HG03103 (cell line): Measurements from ENCODE around the gene DIABLO.
"Not testable (repeated sequence)": the region's sequence is repeated elsewhere in the genome, so short reads cannot be mapped to it uniquely, and the experiment has no call there.

Source experiments
- ATAC-seq: cut with Tn5 transposase; IDR thresholded peaks from one replicate; pipeline ENCODE4 v1.9.1; 2021; ENCODE audit warnings: low read depth; ENCODE audit not compliant: unreplicated experiment

Gene DIABLO

DNA sequence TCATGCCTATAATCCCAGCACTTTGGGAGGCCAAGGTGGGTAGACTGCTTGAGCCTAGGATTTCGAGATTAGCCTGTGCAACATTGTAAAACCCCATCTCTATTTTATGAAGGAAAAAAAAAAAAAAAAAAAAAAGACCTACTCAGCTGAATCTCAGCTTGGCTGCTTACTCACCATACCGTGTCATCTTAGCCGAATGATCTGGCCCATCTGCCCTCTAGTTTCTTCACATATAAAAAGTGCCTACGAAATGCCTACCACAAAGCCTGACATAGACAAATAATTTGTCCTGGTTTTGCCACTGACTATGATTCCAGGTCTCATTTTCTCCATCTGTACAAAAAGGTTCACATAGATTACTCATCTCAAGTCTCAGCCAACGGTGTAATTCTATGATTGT, 10.1 kb downstream of the DIABLO start:
- no peak for ATAC-seq

DNA sequence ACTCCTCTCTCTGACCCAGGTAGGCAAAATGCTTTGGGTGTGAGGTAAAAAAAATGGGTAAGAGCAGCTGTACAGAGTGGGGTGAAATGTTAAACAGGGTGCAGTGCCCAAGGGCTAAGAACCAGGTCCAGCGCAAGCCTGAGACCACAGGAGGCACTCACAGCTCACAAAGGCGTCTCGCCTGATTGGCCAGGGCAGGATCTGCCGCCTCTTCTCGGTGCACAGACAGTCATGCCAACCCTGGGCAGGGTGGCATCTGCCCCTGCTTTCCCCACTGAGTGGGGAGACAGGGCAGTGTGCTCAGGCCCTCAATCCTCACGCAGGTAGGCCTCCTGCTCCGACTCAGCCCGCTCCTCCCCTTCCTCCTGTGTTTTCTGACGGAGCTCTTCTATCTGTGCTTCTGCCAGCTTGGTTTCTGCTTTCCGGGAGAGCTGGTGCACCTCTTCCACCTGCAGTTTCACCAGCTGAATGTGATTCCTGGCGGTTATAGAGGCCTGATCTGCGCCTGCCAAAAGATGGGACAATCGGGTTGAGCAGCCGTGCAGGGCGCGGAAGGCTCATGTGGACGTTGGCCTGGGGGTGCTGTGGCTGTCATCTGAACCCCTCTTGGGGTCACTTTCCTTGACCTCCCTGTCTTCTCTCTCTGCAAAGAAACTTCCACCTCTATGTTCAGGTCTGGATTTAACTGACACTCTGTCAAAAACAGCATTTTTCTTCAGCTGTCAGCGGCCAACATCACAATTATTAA, 17.6 kb downstream of the DIABLO start:
- ATAC-seq: no peak

DNA sequence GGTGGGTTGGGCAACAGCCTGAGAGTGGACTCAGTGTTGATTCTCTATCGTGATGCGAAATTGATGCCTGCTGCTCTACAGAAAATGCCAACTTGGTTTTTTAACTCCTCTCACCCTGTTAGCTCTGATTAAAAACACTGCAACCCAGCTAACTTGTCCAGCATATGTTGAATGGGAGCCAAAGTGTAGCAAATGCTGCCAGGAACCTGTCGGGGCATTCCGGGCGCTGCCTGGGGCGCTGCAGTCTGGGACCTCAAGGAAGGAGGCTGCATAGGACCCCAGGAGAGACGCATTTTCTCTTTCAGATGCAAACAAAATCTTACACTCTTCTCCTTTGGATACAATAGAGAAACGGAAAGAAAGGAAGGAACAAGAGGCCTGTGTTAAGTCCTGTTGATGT, 18.5 kb downstream of the DIABLO start:
- no peak for ATAC-seq

DNA sequence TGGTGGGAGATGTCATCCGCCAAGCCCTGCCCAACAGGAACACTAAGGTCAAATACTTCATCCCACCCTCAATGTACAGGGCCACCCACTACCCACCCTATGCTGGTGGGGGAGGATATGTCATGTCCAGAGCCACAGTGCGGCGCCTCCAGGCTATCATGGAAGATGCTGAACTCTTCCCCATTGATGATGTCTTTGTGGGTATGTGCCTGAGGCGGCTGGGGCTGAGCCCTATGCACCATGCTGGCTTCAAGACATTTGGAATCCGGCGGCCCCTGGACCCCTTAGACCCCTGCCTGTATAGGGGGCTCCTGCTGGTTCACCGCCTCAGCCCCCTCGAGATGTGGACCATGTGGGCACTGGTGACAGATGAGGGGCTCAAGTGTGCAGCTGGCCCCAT, 18.9 kb downstream of the DIABLO start:
- no peak for ATAC-seq

DNA sequence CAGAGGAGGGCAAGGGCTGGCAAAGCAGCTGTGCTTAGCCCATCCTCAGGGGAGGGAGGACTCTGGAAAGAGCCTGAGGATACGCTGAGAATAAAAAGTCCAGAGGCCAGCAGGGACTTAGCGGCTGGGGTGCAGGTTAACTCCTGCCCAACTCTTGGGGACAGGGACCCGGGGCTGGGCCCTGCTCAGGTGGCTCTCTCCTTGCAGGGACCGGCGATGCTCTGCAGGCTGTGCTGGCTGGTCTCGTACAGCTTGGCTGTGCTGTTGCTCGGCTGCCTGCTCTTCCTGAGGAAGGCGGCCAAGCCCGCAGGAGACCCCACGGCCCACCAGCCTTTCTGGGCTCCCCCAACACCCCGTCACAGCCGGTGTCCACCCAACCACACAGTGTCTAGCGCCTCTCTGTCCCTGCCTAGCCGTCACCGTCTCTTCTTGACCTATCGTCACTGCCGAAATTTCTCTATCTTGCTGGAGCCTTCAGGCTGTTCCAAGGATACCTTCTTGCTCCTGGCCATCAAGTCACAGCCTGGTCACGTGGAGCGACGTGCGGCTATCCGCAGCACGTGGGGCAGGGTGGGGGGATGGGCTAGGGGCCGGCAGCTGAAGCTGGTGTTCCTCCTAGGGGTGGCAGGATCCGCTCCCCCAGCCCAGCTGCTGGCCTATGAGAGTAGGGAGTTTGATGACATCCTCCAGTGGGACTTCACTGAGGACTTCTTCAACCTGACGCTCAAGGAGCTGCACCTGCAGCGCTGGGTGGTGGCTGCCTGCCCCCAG, 19.6 kb downstream of the DIABLO start:
- ATAC-seq: no peak

DNA sequence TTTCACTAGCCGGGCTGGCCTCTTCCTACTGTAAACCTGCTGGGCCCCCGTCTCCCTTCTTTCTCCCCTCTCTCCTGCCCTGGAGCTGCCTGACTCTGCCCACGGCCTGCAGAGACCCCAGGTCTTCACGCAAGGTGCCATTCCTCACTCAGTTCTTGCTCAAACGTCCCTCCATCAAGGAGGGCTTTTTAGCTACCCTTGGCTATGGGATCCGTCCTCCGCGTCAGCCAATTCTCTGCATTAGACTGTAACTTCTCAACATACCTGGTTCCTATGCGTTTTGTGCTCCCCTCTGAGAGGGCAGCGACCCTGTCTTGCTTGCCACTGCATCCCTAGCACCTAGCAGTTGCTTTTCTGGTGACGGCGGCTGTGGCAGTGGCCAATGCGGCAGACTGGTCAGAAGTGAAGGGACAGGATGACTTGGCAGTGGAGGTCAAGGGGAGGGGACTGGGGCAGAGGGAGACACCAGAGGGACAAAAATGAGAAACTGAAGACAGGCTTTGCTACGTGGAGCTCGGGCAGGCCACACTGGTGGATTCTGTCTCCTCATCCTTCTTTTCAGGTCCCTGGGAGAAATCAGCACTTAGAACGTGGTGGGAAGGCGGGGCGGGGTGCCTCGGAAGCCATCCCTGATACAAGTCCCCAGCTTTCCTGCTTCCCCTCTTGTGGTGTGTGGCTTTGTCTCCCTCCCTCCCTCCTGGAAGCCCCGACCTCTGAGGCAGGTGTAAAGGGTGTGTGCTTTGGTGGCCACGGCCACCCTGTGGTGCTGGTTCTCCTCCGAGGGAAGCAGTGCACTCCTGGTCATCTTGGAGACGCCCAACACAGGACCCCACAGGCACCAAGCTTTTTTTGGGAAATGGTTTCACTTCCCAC, 20.6 kb downstream of the DIABLO start:
- ATAC-seq: no peak

DNA sequence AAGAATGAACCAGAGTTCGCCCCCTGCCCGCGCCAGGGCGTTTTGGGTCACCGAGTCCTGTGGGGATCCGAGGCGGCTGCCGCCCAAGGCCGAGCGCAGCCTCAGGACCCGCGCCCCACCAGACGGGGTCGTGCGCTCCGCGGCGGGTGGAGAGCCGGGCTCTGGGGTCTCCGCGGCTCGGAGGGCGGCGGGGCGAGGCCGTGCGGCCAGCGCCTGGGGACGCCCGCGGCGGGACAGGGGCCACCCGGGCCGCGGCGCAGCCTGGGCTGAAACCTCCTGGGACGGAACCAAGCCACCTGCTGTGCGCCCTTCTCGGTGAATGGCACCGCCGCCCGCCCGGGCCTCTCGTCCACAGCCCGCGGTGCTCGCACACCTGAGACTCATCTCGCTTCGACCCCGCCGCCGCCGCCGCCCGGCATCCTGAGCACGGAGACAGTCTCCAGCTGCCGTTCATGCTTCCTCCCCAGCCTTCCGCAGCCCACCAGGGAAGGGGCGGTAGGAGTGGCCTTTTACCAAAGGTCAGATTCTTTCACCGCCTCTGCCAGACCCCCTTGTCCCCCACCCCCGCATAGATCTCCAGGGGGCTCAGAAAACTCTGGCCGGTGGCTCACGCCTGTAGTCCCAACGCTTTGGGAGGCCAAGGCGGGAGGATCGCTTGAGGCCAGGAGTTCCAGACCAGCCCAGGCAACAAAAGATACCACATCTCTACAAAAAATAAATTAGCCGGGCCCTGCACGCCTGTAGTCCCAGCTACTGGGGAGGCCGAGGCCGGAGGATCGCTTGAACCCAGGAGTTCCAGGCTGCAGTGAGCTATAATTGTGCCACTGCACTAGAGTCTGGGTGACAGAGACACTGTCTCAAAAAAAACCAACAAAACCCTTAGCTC, 21.4 kb downstream of the DIABLO start:
- no peak for ATAC-seq

DNA sequence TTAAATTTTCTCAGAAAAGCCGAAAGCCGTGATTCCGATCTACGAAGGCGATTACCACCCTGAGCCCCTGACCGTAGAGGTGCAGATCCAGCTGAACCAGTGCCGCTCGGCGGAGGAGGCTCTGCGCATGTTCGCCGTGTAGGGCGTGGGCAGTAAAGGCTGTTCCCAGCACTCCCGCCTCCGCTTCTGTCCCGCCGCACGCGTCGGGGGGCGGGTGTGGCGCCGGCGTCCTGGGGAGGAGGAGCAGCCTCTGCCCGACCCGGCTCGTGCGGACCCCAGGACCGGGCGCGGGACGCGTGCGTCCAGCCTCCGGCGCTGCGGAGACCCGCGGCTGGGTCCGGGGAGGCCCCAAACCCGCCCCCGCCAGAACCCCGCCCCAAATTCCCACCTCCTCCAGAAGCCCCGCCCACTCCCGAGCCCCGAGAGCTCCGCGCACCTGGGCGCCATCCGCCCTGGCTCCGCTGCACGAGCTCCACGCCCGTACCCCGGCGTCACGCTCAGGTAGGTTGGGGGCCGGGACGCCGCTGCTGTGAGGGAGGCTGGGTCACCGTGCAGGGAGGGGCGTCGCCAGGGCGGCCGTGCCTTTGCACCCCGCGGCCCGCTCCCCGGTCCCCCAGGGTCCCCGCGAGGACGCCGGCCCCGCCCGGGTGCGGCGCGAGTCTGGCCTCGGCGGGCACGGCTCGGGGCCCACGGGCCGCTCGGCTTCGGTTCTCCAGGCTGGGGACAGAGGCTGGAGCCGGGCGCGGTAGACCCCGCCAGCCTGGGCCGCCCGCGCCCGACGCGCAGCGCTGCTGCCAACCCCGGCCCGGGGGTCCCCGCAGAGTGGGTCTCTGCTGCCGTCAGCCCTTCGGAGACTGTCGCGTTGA, 22.3 kb downstream of the DIABLO start, which contains the start of gene B3GNT4:
TSS of gene B3GNT4 (plus strand) at position 409 of the 866 bp plus-strand sequence. CDS start 910 bp downstream, outside the sequence.
- no peak for ATAC-seq

DNA sequence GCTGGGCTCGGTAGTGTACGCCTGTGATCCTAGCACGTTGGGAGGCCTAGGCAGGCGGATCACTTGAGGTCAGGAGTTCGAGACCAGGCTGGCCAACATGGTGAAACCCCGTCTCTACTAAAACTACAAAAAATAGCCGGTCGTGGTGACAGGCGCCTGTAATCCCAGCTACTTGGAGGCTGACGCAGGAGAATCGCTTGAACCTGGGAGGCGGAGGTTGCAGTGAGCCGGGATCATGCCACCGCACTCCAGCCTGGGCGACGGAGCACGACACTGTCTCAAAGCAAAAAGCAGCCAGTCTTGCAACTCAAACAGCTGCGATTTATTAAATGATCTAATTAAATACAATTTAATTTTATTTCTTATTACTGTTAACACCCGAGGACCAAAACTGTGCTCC, 23.0 kb downstream of the DIABLO start:
- ATAC-seq: not testable (repeated sequence)

DNA sequence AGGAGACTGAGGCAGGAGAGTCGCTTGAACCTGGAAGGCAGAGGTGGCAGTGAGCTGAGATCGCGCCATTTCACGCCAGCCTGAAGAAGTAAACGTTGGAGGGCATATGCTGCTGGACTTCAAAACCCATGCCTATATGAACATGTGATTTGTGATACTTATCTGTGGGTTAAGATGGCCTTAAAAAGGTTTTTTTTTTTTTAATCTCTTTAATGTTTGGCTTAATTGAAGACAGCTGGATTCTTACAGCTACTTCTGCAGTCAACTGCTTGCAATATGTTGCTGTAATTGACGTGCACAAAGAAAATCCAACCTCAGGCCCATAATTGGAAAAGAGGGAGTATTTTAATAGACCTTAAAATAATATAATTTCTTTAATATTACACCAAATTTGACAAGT, 23.8 kb downstream of the DIABLO start:
- ATAC-seq: no peak

DNA sequence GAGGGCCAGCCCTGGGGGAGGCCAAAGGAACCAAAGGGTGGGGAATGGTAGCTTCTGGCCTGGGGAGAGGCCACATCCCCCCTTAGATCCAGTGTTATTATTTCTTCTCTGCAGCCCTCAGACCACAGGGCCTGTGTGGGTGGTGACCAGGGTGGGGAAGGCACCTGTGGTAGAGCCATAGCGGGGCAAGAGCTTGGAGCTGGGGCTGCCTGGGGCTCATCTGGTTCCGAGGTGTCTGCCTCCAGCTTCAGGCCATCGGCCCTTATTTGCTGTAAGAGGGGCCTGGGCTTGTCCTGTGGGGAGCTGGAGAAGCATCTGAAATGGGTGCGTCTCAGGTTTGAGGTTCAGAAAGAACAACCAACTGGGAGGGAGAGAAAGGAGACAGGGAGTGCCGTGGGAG, 24.5 kb downstream of the DIABLO start:
- no peak for ATAC-seq

DNA sequence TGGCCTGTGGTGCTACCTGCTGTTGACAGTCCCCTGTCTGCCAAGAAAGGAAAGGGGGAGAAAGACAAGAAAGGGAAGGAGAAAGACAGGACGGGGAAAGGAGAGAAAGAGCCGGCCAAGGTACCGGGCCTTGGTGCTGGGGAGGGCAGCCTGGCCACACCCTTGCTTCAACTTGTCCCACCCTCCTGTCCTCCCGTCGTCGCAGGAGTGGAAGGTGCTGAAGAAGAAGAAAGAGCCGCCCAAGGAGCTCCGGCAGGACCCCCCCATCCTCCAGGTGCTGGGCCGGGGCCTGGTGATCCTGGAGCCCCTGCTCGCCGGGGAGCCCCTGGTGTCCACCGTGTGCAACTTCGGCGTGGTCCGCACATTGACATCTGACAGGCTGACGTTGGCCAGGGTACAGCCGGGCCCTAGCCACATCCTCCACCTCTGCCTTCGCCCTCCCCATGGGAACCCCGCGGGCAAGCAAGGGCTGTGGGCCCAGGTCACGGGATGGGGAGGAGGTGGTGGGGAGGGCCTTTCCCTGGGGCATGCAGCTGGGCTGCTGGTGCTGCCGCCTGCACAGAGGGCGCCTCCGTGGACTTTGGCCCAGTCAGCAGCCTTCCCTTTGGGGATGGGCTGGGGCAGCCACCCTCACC, 25.2 kb downstream of the DIABLO start:
- no peak for ATAC-seq

DNA sequence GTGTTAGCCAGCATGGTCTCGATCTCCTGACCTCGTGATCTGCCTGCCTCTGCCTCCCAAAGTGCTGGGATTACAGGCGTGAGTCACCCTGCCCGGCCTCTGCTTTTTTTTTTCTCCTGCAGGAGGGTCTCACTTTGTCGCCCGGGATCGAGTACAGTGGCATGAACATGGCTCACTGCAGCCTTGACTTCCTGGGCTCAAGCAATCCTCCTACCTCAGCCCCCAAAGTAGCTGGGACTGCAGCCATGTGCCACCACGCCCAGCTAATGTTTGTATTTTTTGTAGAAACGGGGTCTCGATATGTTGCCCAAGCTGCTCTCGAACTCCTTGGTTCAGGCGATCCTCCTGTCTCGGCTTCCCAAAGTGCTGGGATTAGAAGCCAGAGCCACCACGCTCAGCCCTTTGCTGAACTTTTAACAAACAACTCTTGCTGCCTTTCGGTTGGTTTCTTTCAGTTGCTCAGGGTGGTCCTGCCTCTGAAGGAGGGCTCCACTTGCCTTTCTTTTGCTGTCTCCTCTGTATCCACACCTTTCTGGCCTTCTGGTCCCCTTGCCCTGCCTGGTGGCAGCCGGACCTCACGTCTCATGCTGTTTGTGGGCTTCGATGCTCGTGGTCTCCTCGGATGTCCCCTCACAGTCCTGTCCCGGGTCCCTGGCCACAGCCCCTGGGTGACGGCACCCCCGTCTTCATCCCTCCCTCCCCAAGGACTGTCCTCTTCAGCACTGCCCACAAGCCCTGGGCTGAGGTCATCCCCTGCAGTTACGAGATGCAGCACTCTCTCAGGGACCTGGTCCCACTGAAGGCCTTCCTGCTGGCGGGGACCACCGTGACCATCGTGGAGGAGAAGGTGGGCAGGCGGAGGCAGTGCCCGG, 26.1 kb downstream of the DIABLO start:
- ATAC-seq: no peak

DNA sequence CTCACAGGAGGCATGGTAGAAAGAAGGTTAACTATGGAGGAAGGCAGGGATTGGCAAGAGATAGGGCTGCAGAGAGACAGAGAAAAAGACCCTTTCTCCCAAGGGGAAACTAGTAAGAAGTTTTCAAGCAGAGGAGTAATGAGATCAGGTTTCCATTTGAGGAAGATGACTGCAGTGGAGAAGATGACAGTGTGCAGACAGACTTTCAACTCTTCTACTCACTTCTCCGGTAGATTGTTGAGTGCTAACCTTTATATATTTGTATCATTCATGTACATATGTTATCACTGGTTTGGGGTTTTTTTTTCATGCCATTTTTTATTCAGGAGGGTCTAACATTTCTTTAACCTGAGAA, 28.3 kb downstream of the DIABLO start:
- ATAC-seq: no peak

DNA sequence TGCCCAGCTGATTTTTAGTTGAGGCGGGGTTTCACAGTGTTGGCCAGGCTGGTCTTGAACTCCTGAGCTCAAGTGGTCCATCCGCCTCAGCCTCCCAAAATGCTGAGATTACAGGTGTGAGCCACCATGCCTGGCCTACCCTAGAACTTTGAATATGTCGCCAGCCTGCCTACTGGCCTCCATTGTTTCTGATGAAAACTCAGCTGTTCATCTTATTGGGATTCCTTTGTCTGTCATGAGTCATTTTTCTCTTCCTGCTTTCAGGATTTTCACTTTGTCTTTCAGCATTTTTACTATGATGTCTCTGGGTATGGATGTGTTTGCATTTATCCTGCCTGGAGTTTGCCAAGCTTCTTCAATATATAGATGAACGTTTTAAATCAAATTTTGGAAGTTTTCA, 30.4 kb downstream of the DIABLO start:
- ATAC-seq: no peak

DNA sequence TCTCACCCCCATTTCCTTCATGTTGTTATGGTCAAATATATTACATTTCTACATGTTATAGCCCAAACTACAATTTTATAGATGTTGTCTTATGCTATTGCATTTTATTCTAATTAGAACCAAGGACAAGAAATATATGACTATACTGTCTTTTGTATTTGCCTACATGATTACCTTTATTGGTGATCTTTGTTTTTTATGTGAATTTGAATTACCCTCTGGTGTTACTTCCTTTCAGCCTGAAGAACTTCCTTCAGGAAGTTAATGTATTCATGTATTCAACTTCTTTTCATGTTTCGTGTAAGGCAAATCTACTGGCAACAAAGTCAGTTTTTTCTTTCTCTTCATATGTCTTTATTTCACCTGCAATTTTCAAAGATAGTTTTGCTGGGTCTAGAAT, 31.0 kb downstream of the DIABLO start:
- no peak for ATAC-seq

DNA sequence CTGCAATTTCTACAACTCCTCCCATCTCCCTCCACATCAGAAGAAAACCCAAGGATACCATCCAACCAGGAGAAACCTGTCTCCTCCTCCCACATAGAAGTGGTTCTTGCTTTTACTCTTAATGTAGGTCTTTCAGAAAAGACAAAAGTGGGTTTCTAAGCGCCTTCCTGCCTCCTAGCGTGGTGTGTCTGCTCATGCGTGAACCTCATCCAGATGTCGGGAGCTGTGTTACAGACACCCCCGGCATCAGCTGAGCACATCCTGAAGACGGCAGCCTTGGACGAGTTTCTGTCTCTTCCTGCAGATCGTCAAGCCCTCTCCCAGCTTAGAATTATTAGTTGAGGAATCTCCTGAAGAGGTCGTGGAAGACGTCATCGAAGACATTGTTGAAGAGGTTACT, 33.4 kb downstream of the DIABLO start:
- no peak for ATAC-seq
